ENCODE measurements around the gene SLC27A1.

Gene SLC27A1

GRCh38 chr19:17481986-17482385 lies 11.7 kb downstream of the SLC27A1 start:
- H3K36me3 ChIP-seq (replicated peaks; ENCODE audit: insufficient read depth, low read length) = no peaks in the 10 kb centered on the region
- H3K9me2 ChIP-seq (replicated peaks; ENCODE audit: insufficient read depth, low read length) = no peaks in the 10 kb centered on the region
- H3K4me3 ChIP-seq (ENCODE audit: low read length) = no peak overlapping the region
- H3K9me3 ChIP-seq (replicated peaks; ENCODE audit: insufficient read depth, low read length) = no peaks in the 10 kb centered on the region
- no peak overlapping the region for H3K9ac ChIP-seq (ENCODE audit: low read length)
- no peaks in the 10 kb centered on the region for H3F3A ChIP-seq (ENCODE audit: insufficient read depth, low read length)
- DNase-seq = no peak
- H3K4me1 ChIP-seq (ENCODE audit: low read length) = no peaks in the 10 kb centered on the region
- H3K4me2 ChIP-seq (ENCODE audit: low read depth, low read length) = no peak overlapping the region
- TF ChIP-seq EZH2 (optimal IDR thresholded peaks at IDR 0.05; ENCODE audit: low read depth, low read length) (no peak), CTCF (IDR thresholded peaks at IDR 0.05; ENCODE audit: low read length) (no peak), EZH2phosphoT487 (IDR thresholded peaks at IDR 0.05; ENCODE audit: low read length) (no peak)
- H3K27ac ChIP-seq (ENCODE audit: low read length) = no peak overlapping the region
- H3K79me2 ChIP-seq (ENCODE audit: low read length) = no peaks in the 10 kb centered on the region
- no peaks in the 10 kb centered on the region for H4K20me1 ChIP-seq (ENCODE audit: insufficient read depth, low read length)
- H3K27me3 ChIP-seq (replicated peaks; ENCODE audit: insufficient read depth, low read length) = peaks cover 52% of the 10 kb centered on the region
- no peak overlapping the region for H2AFZ ChIP-seq (ENCODE audit: low read length)

GRCh38 chr19:17482877-17483604 lies 12.7 kb downstream of the SLC27A1 start:
- H3K36me3 ChIP-seq (replicated peaks; ENCODE audit: insufficient read depth, low read length) = no peaks in the 10 kb centered on the region
- no peaks in the 10 kb centered on the region for H3K9me3 ChIP-seq (replicated peaks; ENCODE audit: insufficient read depth, low read length)
- H3K9ac ChIP-seq (ENCODE audit: low read length) = no peak overlapping the region
- H3K4me2 ChIP-seq (ENCODE audit: low read depth, low read length) = no peak overlapping the region
- no peaks in the 10 kb centered on the region for H3F3A ChIP-seq (ENCODE audit: insufficient read depth, low read length)
- no peak overlapping the region for H3K27ac ChIP-seq (ENCODE audit: low read length)
- no peak for DNase-seq
- no peaks in the 10 kb centered on the region for H4K20me1 ChIP-seq (ENCODE audit: insufficient read depth, low read length)
- no peaks in the 10 kb centered on the region for H3K9me2 ChIP-seq (replicated peaks; ENCODE audit: insufficient read depth, low read length)
- H3K79me2 ChIP-seq (ENCODE audit: low read length) = no peaks in the 10 kb centered on the region
- peaks cover 52% of the 10 kb centered on the region for H3K27me3 ChIP-seq (replicated peaks; ENCODE audit: insufficient read depth, low read length)
- H3K4me3 ChIP-seq (ENCODE audit: low read length) = no peak overlapping the region
- no peaks in the 10 kb centered on the region for H3K4me1 ChIP-seq (ENCODE audit: low read length)
- no peak overlapping the region for H2AFZ ChIP-seq (ENCODE audit: low read length)
- no peak for TF ChIP-seq CTCF (IDR thresholded peaks at IDR 0.05; ENCODE audit: low read length)
- TF ChIP-seq EZH2 (optimal IDR thresholded peaks at IDR 0.05; ENCODE audit: low read depth, low read length) = no peak
- TF ChIP-seq EZH2phosphoT487 (IDR thresholded peaks at IDR 0.05; ENCODE audit: low read length) = no peak

- Histone ChIP-seq H3K27me3 (replicated peaks; ENCODE audit: insufficient read depth, low read length) (peaks cover 52% of the 10 kb centered on the region), H3F3A (ENCODE audit: insufficient read depth, low read length) (no peaks in the 10 kb centered on the region), H3K79me2 (ENCODE audit: low read length) (no peaks in the 10 kb centered on the region), H3K9ac (ENCODE audit: low read length) (no peak overlapping the region), H3K36me3 (replicated peaks; ENCODE audit: insufficient read depth, low read length) (no peaks in the 10 kb centered on the region), H3K4me3 (ENCODE audit: low read length) (no peak overlapping the region), H3K9me2 (replicated peaks; ENCODE audit: insufficient read depth, low read length) (no peaks in the 10 kb centered on the region), H3K27ac (ENCODE audit: low read length) (no peak overlapping the region), H4K20me1 (ENCODE audit: insufficient read depth, low read length) (no peaks in the 10 kb centered on the region), H3K4me2 (ENCODE audit: low read depth, low read length) (no peak overlapping the region), H2AFZ (ENCODE audit: low read length) (no peak overlapping the region), H3K9me3 (replicated peaks; ENCODE audit: insufficient read depth, low read length) (no peaks in the 10 kb centered on the region), H3K4me1 (ENCODE audit: low read length) (no peaks in the 10 kb centered on the region)
- DNase-seq = no peak
- TF ChIP-seq EZH2phosphoT487 (IDR thresholded peaks at IDR 0.05; ENCODE audit: low read length) = no peak
- no peak for TF ChIP-seq CTCF (IDR thresholded peaks at IDR 0.05; ENCODE audit: low read length)
- TF ChIP-seq EZH2 (optimal IDR thresholded peaks at IDR 0.05; ENCODE audit: low read depth, low read length) = no peak
These were observed 13.3 kb downstream of the SLC27A1 start for GRCh38 chr19:17483605-17484002.

Data from MM.1S (cell line).